ENCODE results near the gene CXCL6.
A peak's percentile ranks its signal among the peaks of the same experiment; 100 is the strongest.

CXCL6 gene

GRCh38 chr4:73865431-73866096 lies 29.1 kb downstream of the CXCL6 start:
- H3K27ac ChIP-seq: no peak overlapping the region
- DNase-seq (ENCODE audit: low read depth, low spot score): no peak

DNA sequence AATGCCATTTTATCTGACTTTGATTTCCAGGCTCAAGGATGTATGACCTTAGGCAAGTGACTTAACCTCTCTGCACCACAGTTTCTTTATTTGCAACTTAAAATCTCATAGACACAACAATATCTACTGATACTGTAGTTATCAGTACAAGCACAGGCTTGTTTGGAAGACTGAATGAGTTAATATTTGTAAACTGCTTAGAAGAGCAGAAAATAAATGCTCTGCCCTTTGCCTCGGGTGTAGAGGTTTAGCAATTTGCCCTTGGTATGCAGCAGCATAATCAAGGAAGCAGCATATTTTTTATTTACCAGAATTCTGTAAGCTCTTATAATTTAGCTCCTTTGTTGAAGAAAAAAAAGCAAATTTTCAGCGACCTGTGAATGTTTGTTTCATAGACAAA lies 29.8 kb downstream of the CXCL6 start:
- no peak for DNase-seq (ENCODE audit: low read depth, low spot score)

DNA sequence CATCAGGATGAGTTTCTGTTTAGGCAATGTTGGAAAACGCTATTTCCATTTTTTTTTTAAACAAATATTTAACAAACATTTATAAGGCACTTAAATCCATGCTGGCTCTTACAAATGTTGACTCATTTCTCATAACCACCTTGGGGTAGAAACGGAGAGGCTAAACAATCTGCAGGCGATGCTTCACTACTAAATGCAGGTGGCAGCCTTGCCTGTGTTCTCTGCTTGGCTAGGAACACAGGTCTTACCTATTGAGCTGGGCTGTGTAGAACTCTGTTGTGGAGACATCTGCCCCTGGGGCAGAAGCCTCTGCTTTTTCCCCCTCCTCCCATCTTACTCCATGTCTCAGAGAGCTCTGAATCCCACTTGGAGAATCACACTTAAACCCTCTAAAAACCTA lies 31.3 kb downstream of the CXCL6 start:
- peak; percentile 77 for DNase-seq (ENCODE audit: low read depth, low spot score)

More for the DNA sequence above, 29.8 kb downstream of the CXCL6 start:
- no peak overlapping the region for H3K27ac ChIP-seq

GRCh38 chr4:73868206-73869129 lies 32.0 kb downstream of the CXCL6 start:
- peak overlapping the region; percentile 76 for H3K27ac ChIP-seq
- no peak for DNase-seq (ENCODE audit: low read depth, low spot score)

More for the DNA sequence above, 31.3 kb downstream of the CXCL6 start:
- H3K27ac ChIP-seq: peak overlapping the region; percentile 76

- peak within 1 kb of the TSS; percentile 76 for H3K27ac ChIP-seq
- no peak for DNase-seq (ENCODE audit: low read depth, low spot score)
These were observed 32.9 kb downstream of the CXCL6 start, which contains the start of gene CXCL1 for GRCh38 chr4:73869130-73870055. TSS of gene CXCL1 (plus strand) at chr4:73869393. CDS start at chr4:73869471, 78 bp downstream.

GRCh38 chr4:73870260-73870659 lies 33.8 kb downstream of the CXCL6 start:
- peak overlapping the region; percentile 76 for H3K27ac ChIP-seq

DNA sequence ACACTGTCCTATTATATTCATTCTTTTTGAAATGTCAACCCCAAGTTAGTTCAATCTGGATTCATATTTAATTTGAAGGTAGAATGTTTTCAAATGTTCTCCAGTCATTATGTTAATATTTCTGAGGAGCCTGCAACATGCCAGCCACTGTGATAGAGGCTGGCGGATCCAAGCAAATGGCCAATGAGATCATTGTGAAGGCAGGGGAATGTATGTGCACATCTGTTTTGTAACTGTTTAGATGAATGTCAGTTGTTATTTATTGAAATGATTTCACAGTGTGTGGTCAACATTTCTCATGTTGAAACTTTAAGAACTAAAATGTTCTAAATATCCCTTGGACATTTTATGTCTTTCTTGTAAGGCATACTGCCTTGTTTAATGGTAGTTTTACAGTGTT lies 34.3 kb downstream of the CXCL6 start:
- H3K27ac ChIP-seq: peak overlapping the region; percentile 76
- DNase-seq (ENCODE audit: low read depth, low spot score): no peak

More at GRCh38 chr4:73870260-73870659, 33.8 kb downstream of the CXCL6 start:
- DNase-seq (ENCODE audit: low read depth, low spot score): no peak

GRCh38 chr4:73871511-73872310 lies 35.2 kb downstream of the CXCL6 start:
- DNase-seq (ENCODE audit: low read depth, low spot score): no peak
- H3K27ac ChIP-seq: peak overlapping the region; percentile 76

GRCh38 chr4:73872316-73873108 lies 36.0 kb downstream of the CXCL6 start:
- DNase-seq (ENCODE audit: low read depth, low spot score): no peak
- peak overlapping the region; percentile 1 for H3K27ac ChIP-seq

GRCh38 chr4:73874386-73874785 lies 37.9 kb downstream of the CXCL6 start:
- no peak for DNase-seq (ENCODE audit: low read depth, low spot score)
- no peak overlapping the region for H3K27ac ChIP-seq

DNA sequence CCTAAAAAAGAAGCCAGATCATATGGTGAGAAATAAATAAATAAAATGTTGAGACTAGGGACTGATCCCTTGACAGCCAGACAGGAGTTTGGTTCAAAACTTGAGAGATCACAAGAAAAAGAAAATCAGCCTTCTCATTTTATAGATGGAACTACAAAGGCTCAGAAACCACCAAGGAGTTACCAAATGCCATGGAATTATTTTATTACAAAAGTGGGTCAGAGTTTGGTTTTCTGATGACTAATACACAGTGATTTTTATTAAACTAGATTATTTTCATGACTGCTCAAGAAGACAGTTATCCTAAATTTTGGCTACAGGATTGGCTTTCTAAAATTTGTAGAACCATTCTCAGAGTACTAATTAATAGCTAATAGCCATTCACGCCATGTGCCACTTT lies 38.9 kb downstream of the CXCL6 start:
- H3K27ac ChIP-seq: no peak overlapping the region
- no peak for DNase-seq (ENCODE audit: low read depth, low spot score)

DNA sequence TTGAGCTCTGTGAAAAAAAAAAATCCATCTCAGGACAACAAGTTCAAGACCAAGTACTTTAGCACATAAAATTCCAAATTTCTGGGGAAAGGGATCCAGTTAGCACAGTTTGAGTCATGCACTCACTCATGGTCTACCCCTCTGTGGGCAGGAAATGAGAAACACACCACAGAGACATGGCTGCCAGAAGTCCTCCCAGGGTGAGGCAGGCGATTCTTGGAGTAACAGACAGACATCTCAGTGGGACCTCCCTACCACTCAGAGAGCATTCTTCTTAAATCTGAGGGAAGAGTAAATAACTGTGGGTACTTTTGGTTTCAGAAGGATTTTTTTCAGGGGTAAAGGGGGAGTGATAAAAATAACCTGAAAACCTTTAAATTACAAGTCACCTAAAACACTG lies 46.8 kb downstream of the CXCL6 start:
- no peak overlapping the region for H3K27ac ChIP-seq
- DNase-seq (ENCODE audit: low read depth, low spot score): no peak

- H3K27ac ChIP-seq: peak overlapping the region; percentile 26
- no peak for DNase-seq (ENCODE audit: low read depth, low spot score)
These were observed 49.2 kb downstream of the CXCL6 start for GRCh38 chr4:73885574-73886267.
